Measurements from ENCODE around the gene STRBP. TPM values are rescaled to one million over a fixed set of nuclear protein-coding genes. Genes with fewer than 3 reads are reported as not detected.

Gene STRBP
- total and polyA plus RNA-seq, 2 of the 4 experiments (the other 2 are of a cell fraction), result 2.1 to 2.5 TPM

DNA sequence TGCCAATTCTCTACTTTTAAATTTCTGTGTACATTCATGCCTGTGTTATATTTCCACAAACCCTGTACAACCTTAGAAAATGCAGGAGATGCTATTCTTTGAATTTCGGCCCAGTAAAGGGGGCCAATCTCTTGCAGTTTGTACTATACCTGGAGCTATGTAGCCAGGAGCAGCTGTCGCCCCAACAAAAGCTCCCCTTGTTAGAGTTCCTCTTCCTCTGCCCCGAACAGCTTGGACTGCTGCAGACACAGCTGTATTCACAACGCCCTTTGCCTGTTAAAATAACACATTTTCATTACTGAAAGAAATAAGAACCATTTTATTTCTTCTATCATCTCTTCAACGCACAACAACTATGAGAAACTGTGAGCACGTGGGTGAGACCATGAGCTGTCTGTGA is 135.7 kb downstream of the STRBP start:
- Histone ChIP-seq H3K18ac (ENCODE audit: low read depth, low read length) (no peak overlapping the region), H2AFZ (replicated peaks; ENCODE audit: low read length, poor library complexity) (no peak overlapping the region), H3K27ac (ENCODE audit: insufficient read depth, low read length) (no peak overlapping the region), H3K9me1 (ENCODE audit: insufficient read depth, low read length) (no peaks in the 10 kb centered on the region), H3K4me2 (ENCODE audit: low read depth, low read length) (no peak overlapping the region), H2AK5ac (ENCODE audit: low read depth, low read length) (no peak overlapping the region), H3K4me1 (ENCODE audit: control insufficient read depth, insufficient read depth, low read length) (peaks cover 2% of the 10 kb centered on the region), H4K8ac (ENCODE audit: low read depth in 2 of 2, low read length in 2 of 2) (no peak overlapping the region), H4K91ac (ENCODE audit: insufficient read depth, low read depth, low read length) (0 out of 2 replicates have a peak overlapping the region, but pooled peaks have one; percentile 16), H2BK120ac (ENCODE audit: low read depth, low read length) (no peak overlapping the region), H3K56ac (ENCODE audit: extremely low read depth, insufficient read depth, low read length) (no peak overlapping the region), H2BK5ac (ENCODE audit: low read depth, low read length, poor library complexity, severe bottlenecking) (no peak overlapping the region), H3K4ac (ENCODE audit: low read depth, low read length) (no peak overlapping the region; the same call in 1 of the 2 replicates), H4K20me1 (ENCODE audit: insufficient read depth, low read length) (no peaks in the 10 kb centered on the region), H3K36me3 (ENCODE audit: control insufficient read depth, insufficient read depth, low read length) (no peaks in the 10 kb centered on the region), H2AK9ac (replicated peaks; ENCODE audit: low read depth, low read length, poor library complexity) (no peak overlapping the region), H3K27me3 (ENCODE audit: control insufficient read depth, insufficient read depth, low read length) (no peaks in the 10 kb centered on the region), H3K23ac (ENCODE audit: low read depth, low read length) (no peak overlapping the region), H3K4me3 (ENCODE audit: insufficient read depth, low read depth, low read length) (no peak overlapping the region), H3K14ac (replicated peaks; ENCODE audit: low read depth, low read length) (no peak overlapping the region), H3K9ac (ENCODE audit: low read depth, low read length) (no peak overlapping the region), H2BK20ac (ENCODE audit: low read depth, low read length) (no peak overlapping the region), H3K79me1 (ENCODE audit: low read depth in 1 of 2, low read length in 2 of 2) (no peaks in the 10 kb centered on the region), H4K5ac (ENCODE audit: low read depth, low read length) (no peak overlapping the region), H2BK15ac (ENCODE audit: low read depth, low read length) (no peak overlapping the region), H3K9me3 (ENCODE audit: control insufficient read depth, insufficient read depth, low read length) (no peaks in the 10 kb centered on the region)
- ChIA-PET POLR2A (ENCODE audit: unreplicated experiment) (no interaction called here), CTCF (no interaction called here)
- no TSS peak for BruUV-seq (replicated peaks)
- dilution Hi-C loops (cut with HindIII; ENCODE audit: low sequenced_read_pairs, unreplicated experiment) (no loop called here), in situ Hi-C loops (cut with MboI; ENCODE audit: low sequenced_read_pairs) (no loop called here), intact Hi-C loops (cut with micrococcal nuclease) (no loop called here)
- no peak for TF ChIP-seq SMC3 (IDR thresholded peaks at IDR 0.05; ENCODE audit: low read depth, low read length)
- no peak for TF ChIP-seq RAD21 (IDR thresholded peaks at IDR 0.05; ENCODE audit: low read length)
- no peak for TF ChIP-seq MAFK (IDR thresholded peaks at IDR 0.05; ENCODE audit: low read depth, low read length)
- no peak for TF ChIP-seq RFX5 (IDR thresholded peaks at IDR 0.05; ENCODE audit: low read depth, low read length)
- no peak for TF ChIP-seq BHLHE40 (IDR thresholded peaks at IDR 0.05; ENCODE audit: low read depth, low read length)
- TF ChIP-seq, protein P1, sequence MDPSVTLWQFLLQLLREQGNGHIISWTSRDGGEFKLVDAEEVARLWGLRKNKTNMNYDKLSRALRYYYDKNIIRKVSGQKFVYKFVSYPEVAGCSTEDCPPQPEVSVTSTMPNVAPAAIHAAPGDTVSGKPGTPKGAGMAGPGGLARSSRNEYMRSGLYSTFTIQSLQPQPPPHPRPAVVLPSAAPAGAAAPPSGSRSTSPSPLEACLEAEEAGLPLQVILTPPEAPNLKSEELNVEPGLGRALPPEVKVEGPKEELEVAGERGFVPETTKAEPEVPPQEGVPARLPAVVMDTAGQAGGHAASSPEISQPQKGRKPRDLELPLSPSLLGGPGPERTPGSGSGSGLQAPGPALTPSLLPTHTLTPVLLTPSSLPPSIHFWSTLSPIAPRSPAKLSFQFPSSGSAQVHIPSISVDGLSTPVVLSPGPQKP (IDR thresholded peaks at IDR 0.05; ENCODE audit: borderline replicate concordance, low read depth, low read length), result no peak
- TF ChIP-seq MXI1 (IDR thresholded peaks at IDR 0.05; ENCODE audit: borderline replicate concordance, low read depth, low read length), result no peak
- no peak for TF ChIP-seq CHD1 (IDR thresholded peaks at IDR 0.05; ENCODE audit: low read depth, low read length)
- no peak for TF ChIP-seq RCOR1 (IDR thresholded peaks at IDR 0.05; ENCODE audit: insufficient replicate concordance, low read length)
- TF ChIP-seq MAZ (IDR thresholded peaks at IDR 0.05; ENCODE audit: borderline replicate concordance, low read depth, low read length), result no peak
- no peak for TF ChIP-seq FOS (IDR thresholded peaks at IDR 0.05; ENCODE audit: low read depth, low read length)
- ATAC-seq (ENCODE audit: low read depth) (no peak), DNase-seq (no peak)
- WGBS, 2 experiments (ENCODE audit: extremely low coverage in 2 of 2, insufficient read length in 1 of 2), result 86% methylated on average over 2 of the region's 6 CpGs; no CpG with 5 or more reads in 1 of the 2 experiments

Measured in IMR-90 (cell line).